T-cell (primary cell): ENCODE measurements around the gene C19orf47. TPM values are rescaled to one million over a fixed set of nuclear protein-coding genes. Genes with fewer than 3 reads are reported as not detected.

Experiments used
- ATAC-seq, 4 experiments: fragments of 200-7000 bp in 3 of 4; fragments of 150-1000 bp in 1 of 4; cut with Tn5 transposase; replicated peaks in 1 of 4; 1 replicate in 3 of 4; 2 replicates in 1 of 4; pipeline ENCODE4 v1.10.0; 2021; ENCODE audit warnings: moderate library complexity in 3 of 4, mild to moderate bottlenecking in 2 of 4, moderate number of reproducible peaks in 1 of 4
- CTCF ChIA-PET, 2 donors: fragments of 300-600 bp; sonication (Branson Sonifier 250); formaldehyde crosslinking; loops; one replicate each; lab custom pipeline; 2022; ENCODE audit warnings: antibody characterized with exemption in 2 of 2; lab: Charles Lee
- POLR2A ChIA-PET, 2 donors: fragments of 300-600 bp; sonication (Branson Sonifier 250); formaldehyde crosslinking; loops; one replicate each; lab custom pipeline; 2022; ENCODE audit warnings: antibody characterized with exemption in 2 of 2; lab: Charles Lee
- DNase-seq, 35 experiments: peaks; one replicate each; pipeline versions ENCODE4 v3.0.0 to v3.0.0-alpha.2; 2013 to 2023
- H3K27ac ChIP-seq: one replicate; pipeline ENCODE4 v1.5.1; 2013; ENCODE audit warnings: low read length
- H3K27me3 ChIP-seq, 2 experiments: replicated peaks in 1 of 2; 1 replicate in 1 of 2; 2 replicates in 1 of 2; pipeline versions ENCODE4 v1.6.1 to v1.7.0; 2013; ENCODE audit warnings: low read length in 1 of 2, mixed read lengths in 1 of 2; ENCODE audit not compliant: control insufficient read depth in 2 of 2, insufficient read depth in 2 of 2; ENCODE audit errors: extremely low read depth in 1 of 2
- H3K36me3 ChIP-seq, 2 donors: 1 replicate in 1 of 2; 2 replicates in 1 of 2; pipeline versions ENCODE4 v1.6.1 to v1.7.0; 2013; ENCODE audit warnings: low read length in 1 of 2; ENCODE audit not compliant: control insufficient read depth in 2 of 2, insufficient read depth in 1 of 2; ENCODE audit errors: extremely low read depth in 1 of 2
- H3K4me1 ChIP-seq, 2 experiments: 1 replicate in 1 of 2; 2 replicates in 1 of 2; pipeline versions ENCODE4 v1.6.1 to v1.7.0; 2013; ENCODE audit warnings: low read length in 2 of 2, mixed read lengths in 1 of 2; ENCODE audit not compliant: insufficient read depth in 2 of 2, control insufficient read depth in 1 of 2; ENCODE audit errors: extremely low read depth in 1 of 2
- H3K4me3 ChIP-seq, 2 donors: 1 replicate in 1 of 2; 2 replicates in 1 of 2; pipeline versions ENCODE4 v1.5.1 to v1.7.0; 2013; ENCODE audit warnings: mild to moderate bottlenecking in 2 of 2, low read length in 1 of 2, moderate library complexity in 1 of 2; ENCODE audit not compliant: control insufficient read depth in 1 of 2; ENCODE audit errors: extremely low read depth in 1 of 2
- H3K9me3 ChIP-seq: 2 replicates; pipeline ENCODE4 v1.7.0; 2013
- H3K27ac Mint-ChIP-seq, 2 donors: one replicate each; pipeline ENCODE4 v1.8.0; 2020 to 2021; ENCODE audit warnings: mild to moderate bottlenecking in 2 of 2, mixed read lengths in 2 of 2
- H3K27me3 Mint-ChIP-seq, 2 donors: one replicate each; pipeline ENCODE4 v1.8.0; 2021 to 2022; ENCODE audit warnings: mixed read lengths in 2 of 2
- H3K36me3 Mint-ChIP-seq: one replicate; pipeline ENCODE4 v1.8.0; 2021; ENCODE audit warnings: mixed read lengths
- H3K4me1 Mint-ChIP-seq, 3 donors: one replicate each; pipeline ENCODE4 v1.8.0; 2020 to 2022; ENCODE audit warnings: mixed read lengths in 3 of 3, mild to moderate bottlenecking in 1 of 3
- H3K4me3 Mint-ChIP-seq, 3 donors: one replicate each; pipeline ENCODE4 v1.8.0; 2020 to 2022; ENCODE audit warnings: mild to moderate bottlenecking in 3 of 3, mixed read lengths in 3 of 3, moderate library complexity in 3 of 3
- H3K9me3 Mint-ChIP-seq, 3 donors: one replicate each; pipeline ENCODE4 v1.8.0; 2020 to 2022; ENCODE audit warnings: mixed read lengths in 3 of 3
- WGBS: methylation state at CpG from one replicate; pipeline ENCODE4 v1.1.5; 2013; ENCODE audit warnings: missing lambda C conversion rate; ENCODE audit not compliant: insufficient coverage; 5-methylcytosine and 5-hydroxymethylcytosine counted together
- total RNA-seq, 35 experiments: library from RNA in 6 of 35; stranded (reverse) in 6 of 35; fragments of 120-200 nt in 1 of 35; gene quantifications; one replicate each; pipeline versions ENCODE4 v1.2.1 to v1.2.4 and lab custom pipeline; 2013 to 2026

C19orf47 gene
- total RNA-seq, 5 donors from 2014 or later (not counting 1 experiment from before 2014, with no cell fraction given), result 12.4 to 14.8 (median 14.5) TPM

- DNase-seq (no peak), ATAC-seq (no peak)
- Mint-ChIP-seq H3K4me3 (no peak overlapping the region), H3K9me3 (no peaks in the 10 kb centered on the region), H3K27ac (no peak overlapping the region), H3K27me3 (no peaks in the 10 kb centered on the region), H3K36me3 (no peaks in the 10 kb centered on the region), H3K4me1 (no peaks in the 10 kb centered on the region)
- Histone ChIP-seq H3K4me1 (no peaks in the 10 kb centered on the region), H3K36me3 (no peaks in the 10 kb centered on the region), H3K9me3 (no peaks in the 10 kb centered on the region), H3K27me3 (no peaks in the 10 kb centered on the region), H3K4me3 (no peak overlapping the region), H3K27ac (no peak overlapping the region)
- ChIA-PET CTCF (interaction anchor here in 1 of 2 donors (1.2 kb wide), 1 partner anchor 11 kb away, joined by 3 read pairs; no protein-coding TSS in a partner anchor), POLR2A (no interaction called here)
- 89% methylated on average over 4 of the region's 6 CpGs for WGBS
Observed at GRCh38 chr19:40294560-40294959, 53.6 kb downstream of the C19orf47 start.

DNA sequence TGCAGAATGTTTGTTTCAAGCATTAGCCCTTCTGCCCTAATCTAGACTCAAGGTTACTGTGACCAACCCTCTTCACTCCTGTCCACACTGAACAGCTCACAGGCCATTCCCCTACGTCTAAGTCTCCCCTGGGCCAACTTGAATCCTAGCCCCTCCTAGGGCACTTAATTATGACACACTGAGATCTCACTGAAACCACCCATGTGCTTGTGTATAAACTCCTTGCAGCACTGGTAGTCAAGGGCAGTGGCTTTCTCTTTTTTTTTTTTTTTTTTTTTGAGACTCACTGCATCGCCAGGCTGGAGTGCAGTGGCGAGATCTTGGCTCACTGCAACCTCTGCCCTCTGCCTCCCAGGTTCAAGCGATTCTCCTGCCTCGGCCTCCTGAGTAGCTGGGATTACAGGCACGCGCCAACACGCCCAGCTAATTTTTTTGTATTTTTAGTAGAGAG lies 61.2 kb downstream of the C19orf47 start:
- peaks cover 36 to 40% (median 38%) of the 10 kb centered on the region in 3 donors for H3K4me1 Mint-ChIP-seq
- ChIA-PET CTCF (interaction anchor here in 1 of 2 donors (0.7 kb wide), 1 partner anchor 15 kb away, joined by 8 read pairs; no protein-coding TSS in a partner anchor), POLR2A (interaction anchor here in 1 of 2 donors (0.6 kb wide), 2 partner anchors 95 to 454 kb away, joined by 3 to 4 read pairs; partner anchors contain the start of gene MAP3K10)
- peak overlapping the region; percentile 66 to 93 for H3K27ac Mint-ChIP-seq
- Histone ChIP-seq H3K27ac (no peak overlapping the region), H3K4me1 (peaks cover 14 to 37% of the 10 kb centered on the region in 2 experiments), H3K27me3 (no peaks in the 10 kb centered on the region), H3K9me3 (no peaks in the 10 kb centered on the region), H3K4me3 (no peak overlapping the region), H3K36me3 (peaks cover 0 to 8% of the 10 kb centered on the region in 2 donors)
- peak overlapping the region in 2 of 3 donors; percentile 59 to 85 for H3K4me3 Mint-ChIP-seq
- ATAC-seq, result no peak
- DNase-seq, result no peak
- no peaks in the 10 kb centered on the region for H3K27me3 Mint-ChIP-seq
- no peaks in the 10 kb centered on the region for H3K9me3 Mint-ChIP-seq
- peaks cover 3% of the 10 kb centered on the region for H3K36me3 Mint-ChIP-seq
- 100% methylated on average over 4 of the region's 8 CpGs for WGBS

- ATAC-seq, result no peak
- H3K4me1 Mint-ChIP-seq, result peaks cover 41 to 46% (median 44%) of the 10 kb centered on the region in 3 donors
Observed at GRCh38 chr19:40286235-40286970, 61.8 kb downstream of the C19orf47 start.

GRCh38 chr19:40285353-40286234 lies 62.6 kb downstream of the C19orf47 start:
- H3K27me3 Mint-ChIP-seq, result no peaks in the 10 kb centered on the region
- H3K36me3 Mint-ChIP-seq, result peaks cover 3% of the 10 kb centered on the region
- ChIA-PET POLR2A (interaction anchor here in 1 of 2 donors (0.7 kb wide), 1 partner anchor 62 kb away, joined by 7 read pairs; no protein-coding TSS in a partner anchor), CTCF (interaction anchor here (0.6 to 0.7 kb wide), 2 partner anchors 19 to 60 kb away, joined by 3 to 4 read pairs; no protein-coding TSS in a partner anchor)
- Histone ChIP-seq H3K27ac (peak overlapping the region; percentile 97), H3K36me3 (peaks cover 0 to 13% of the 10 kb centered on the region in 2 donors), H3K4me1 (peaks cover 17 to 51% of the 10 kb centered on the region in 2 experiments), H3K4me3 (peak overlapping the region; percentile 55 to 64), H3K9me3 (no peaks in the 10 kb centered on the region), H3K27me3 (no peaks in the 10 kb centered on the region)
- ATAC-seq (peak; percentile 80 to 91 (median 88)), DNase-seq (peak; percentile 88 to 100 (median 98))
- H3K9me3 Mint-ChIP-seq, result no peaks in the 10 kb centered on the region
- WGBS, result 16% methylated on average over 25 of the region's 42 CpGs
- H3K4me3 Mint-ChIP-seq, result peak overlapping the region; percentile 73 to 87 (median 85)
- peaks cover 48 to 53% (median 52%) of the 10 kb centered on the region in 3 donors for H3K4me1 Mint-ChIP-seq
- peak overlapping the region; percentile 93 to 99 for H3K27ac Mint-ChIP-seq

More at GRCh38 chr19:40286235-40286970, 61.8 kb downstream of the C19orf47 start:
- Histone ChIP-seq H3K27me3 (no peaks in the 10 kb centered on the region), H3K4me1 (peaks cover 14 to 43% of the 10 kb centered on the region in 2 experiments), H3K4me3 (no peak overlapping the region), H3K27ac (peak overlapping the region; percentile 97), H3K9me3 (no peaks in the 10 kb centered on the region), H3K36me3 (peaks cover 0 to 13% of the 10 kb centered on the region in 2 donors)
- peak overlapping the region; percentile 93 to 99 for H3K27ac Mint-ChIP-seq
- ChIA-PET CTCF (interaction anchor here (0.6 to 0.7 kb wide), 4 partner anchors 15 to 1078 kb away, joined by 3 to 8 read pairs (median 4); no protein-coding TSS in a partner anchor), POLR2A (interaction anchor here (0.6 to 0.7 kb wide), 4 partner anchors 63 to 453 kb away, joined by 3 to 9 read pairs (median 6); partner anchors contain the start of gene MAP3K10 (in 1 of the 2))
- 99% methylated on average over 11 of the region's 16 CpGs for WGBS
- DNase-seq, result no peak
- H3K9me3 Mint-ChIP-seq, result no peaks in the 10 kb centered on the region
- peaks cover 3% of the 10 kb centered on the region for H3K36me3 Mint-ChIP-seq
- H3K27me3 Mint-ChIP-seq, result no peaks in the 10 kb centered on the region
- peak overlapping the region; percentile 59 to 85 (median 73) for H3K4me3 Mint-ChIP-seq

DNA sequence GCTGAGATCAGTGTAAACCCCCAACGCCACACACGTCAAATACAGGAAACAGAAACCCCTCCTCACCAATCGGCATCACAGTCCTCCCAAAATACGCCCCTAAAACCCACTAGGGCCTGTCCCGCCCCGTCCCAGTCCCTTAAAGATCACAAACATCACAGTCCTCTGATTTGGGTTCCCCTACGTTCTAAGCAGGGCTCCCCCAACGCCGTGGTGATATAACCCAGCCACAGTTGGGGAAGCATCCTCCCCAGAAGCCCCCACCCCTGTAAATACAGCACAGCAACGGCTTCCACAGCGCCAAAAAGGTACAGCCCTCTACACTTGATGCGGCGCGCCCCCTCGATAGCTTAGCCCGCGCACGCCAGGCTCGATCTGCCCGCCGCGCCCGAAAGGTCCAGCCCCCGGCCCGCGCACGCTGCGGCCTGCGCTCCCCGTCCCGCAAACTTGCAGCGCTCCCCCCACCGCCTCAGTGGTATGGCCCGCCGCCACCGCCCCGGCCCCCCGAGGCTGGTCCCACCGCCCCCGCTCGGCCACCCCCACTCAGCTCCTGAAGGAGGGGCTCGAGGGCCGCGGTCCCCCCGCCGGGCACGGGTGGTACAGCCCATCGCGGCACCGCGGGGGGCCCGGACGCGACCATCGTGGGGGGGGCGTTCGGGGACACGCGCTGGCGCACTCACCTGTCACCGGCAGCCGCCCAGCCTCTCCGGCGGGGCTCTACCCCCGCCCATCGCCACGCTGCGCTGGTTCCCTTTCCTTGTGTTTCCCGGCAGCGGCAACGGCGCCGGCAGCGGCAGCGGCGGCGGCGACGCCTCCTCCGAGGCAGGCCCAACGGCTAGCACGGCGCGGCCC lies 63.5 kb downstream of the C19orf47 start, which contains the start of gene AKT2:
AKT2 (minus strand) TSS at position 845 of the 852 bp plus-strand sequence. CDS start 20,078 bp downstream, outside the sequence.
- DNase-seq, result peak in 33 of 35 experiments; percentile 16 to 94 (median 85)
- H3K27ac Mint-ChIP-seq, result peak within 1 kb of the TSS; percentile 93 to 99
- H3K27me3 ChIP-seq, result no peaks in the 10 kb centered on the region
- peak within 1 kb of the TSS; percentile 57 to 64 for H3K4me3 ChIP-seq
- WGBS, result 0% methylated on average over 65 of the region's 84 CpGs
- no peaks in the 10 kb centered on the region for H3K27me3 Mint-ChIP-seq
- H3K4me1 ChIP-seq, result peaks cover 19 to 60% of the 10 kb centered on the region in 2 experiments
- peak; percentile 62 to 67 (median 64) for ATAC-seq
- no peaks in the 10 kb centered on the region for H3K9me3 Mint-ChIP-seq
- CTCF ChIA-PET, result interaction anchor here in 1 of 2 donors (0.7 to 1.2 kb wide), 2 partner anchors 21 to 61 kb away, joined by 3 read pairs; no protein-coding TSS in a partner anchor
- peak within 1 kb of the TSS; percentile 85 to 95 (median 88) for H3K4me3 Mint-ChIP-seq
- H3K9me3 ChIP-seq, result no peaks in the 10 kb centered on the region
- peaks cover 0 to 13% of the 10 kb centered on the region in 2 donors for H3K36me3 ChIP-seq
- peak within 1 kb of the TSS; percentile 97 for H3K27ac ChIP-seq
- H3K36me3 Mint-ChIP-seq, result peaks cover 3% of the 10 kb centered on the region
- peaks cover 56 to 61% (median 61%) of the 10 kb centered on the region in 3 donors for H3K4me1 Mint-ChIP-seq
- POLR2A ChIA-PET, result interaction anchor here in 1 of 2 donors (0.6 kb wide), 1 partner anchor 315 kb away, joined by 3 read pairs; no protein-coding TSS in a partner anchor
